NCI-H446 treated with DMSO at 0.1 percent for 48 hours (cell line): ENCODE measurements around the gene FRMD4A.
"Not testable (repeated sequence)": the region's sequence is repeated elsewhere in the genome, so short reads cannot be mapped to it uniquely, and the experiment has no call there.

Source experiments
- DNase-seq: peaks from one replicate; lab custom pipeline; 2025; lab: John Stamatoyannopoulos, UW

FRMD4A gene

DNA sequence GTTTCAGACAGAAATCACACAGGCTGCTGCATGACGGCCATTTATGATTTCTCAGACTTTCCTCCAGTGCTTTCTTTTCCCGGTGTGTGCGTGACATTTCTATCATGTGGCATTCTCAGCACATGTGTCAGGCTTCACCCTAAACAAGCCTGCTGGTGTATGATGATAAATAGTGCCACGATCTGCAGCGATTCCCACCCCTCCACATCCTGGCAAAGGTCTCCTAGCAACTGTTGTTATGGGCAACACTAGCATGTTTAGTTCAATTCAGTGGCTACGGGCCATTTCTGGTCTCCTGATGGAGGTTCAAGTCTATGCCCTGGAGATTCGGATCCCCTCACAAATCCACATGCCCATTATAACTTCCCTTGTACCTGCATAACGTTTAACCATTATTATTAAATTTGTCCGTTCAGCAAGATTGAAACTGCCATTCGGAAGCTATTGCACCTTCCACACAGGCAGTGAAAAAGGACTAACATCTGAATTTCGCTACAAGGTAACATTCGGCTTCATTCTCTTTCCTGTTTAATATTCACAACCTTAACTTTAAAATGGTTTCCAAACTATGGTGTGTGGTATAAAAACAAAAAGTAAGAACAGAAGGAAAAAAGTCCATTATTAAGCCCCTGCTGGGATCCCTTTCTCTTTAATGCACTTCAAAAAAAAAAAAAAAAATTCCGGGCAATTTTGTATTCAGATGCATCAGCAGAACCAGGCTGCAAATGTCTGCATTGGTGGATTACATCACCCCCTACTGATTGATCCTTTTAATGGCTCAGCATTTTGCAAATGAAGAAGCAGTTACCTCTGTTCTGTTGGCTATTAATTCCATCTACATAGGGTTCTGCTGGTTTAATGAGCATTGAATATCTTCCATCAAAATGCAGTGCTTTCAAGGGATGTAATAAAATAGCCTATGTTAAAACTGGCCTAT is 90.2 kb downstream of the FRMD4A start:
- DNase-seq, result no peak

DNA sequence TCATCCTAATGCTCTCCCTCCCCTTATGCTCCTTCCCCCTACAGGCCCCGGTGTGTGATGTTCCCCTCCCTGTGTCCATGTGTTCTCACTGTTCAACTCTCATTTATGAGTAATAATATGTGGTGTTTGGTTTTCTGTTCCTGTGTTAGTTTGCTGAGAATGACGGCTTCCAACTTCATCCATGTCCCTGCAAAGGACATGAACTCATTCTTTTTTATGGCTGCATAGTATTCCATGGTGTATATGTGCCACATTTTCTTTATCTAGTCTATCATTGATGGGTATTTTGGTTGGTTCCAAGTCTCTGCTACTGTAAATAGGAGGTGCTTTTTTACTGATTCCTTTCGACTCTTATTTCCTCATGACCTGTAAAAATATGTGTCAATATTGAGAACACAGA is 92.1 kb downstream of the FRMD4A start:
- not testable (repeated sequence) for DNase-seq

DNA sequence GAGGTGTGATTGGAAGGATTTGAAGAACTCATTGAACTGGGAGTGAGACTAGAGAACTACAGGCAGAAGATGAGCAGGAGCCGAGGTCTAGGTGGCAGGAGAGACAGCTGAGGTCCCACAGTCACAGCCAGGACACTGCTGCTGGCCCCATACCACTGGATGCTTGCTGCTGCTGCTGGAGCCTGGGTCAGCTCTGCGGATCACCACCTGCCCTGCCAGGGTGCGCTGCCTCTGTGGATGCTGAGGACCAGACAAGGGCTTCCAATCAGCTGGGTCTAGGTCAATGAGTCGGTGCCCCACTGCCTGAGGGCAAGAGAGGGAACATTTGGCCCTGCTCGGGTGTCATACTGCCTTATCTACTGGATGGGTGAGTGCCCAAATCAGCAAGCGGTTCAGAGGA is 94.4 kb downstream of the FRMD4A start:
- DNase-seq, result no peak

DNA sequence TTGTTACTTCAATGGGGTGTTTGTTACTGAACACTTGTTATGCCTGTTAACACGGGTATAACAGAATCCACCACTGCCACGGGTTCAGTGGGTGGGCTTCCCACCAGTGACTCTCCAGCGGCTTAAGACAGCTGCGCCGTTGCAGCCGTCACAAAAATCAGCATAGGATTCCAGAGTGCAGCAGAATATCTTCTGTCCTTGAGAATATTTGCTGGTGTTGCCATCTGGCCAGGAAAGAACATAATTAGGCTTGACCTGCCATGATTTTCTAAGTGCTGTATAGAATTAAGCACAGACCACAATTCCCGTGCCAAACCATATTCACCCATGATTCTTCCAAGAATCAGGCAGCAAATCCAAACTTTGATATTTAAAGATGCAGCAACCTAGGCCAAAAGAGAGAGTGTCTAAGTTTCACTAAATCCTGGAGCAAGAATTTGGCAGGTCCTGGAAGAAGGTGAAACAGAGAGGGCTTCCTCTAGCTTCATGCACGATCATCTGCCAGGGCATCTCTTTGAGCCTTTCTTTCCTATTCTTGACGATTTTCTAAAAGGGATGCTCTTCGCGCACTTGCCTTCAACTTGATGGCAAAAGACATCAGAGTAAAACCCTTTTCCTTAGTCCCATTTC is 95.0 kb downstream of the FRMD4A start:
- no peak for DNase-seq

GRCh38 chr10:14233566-14233965 is 97.2 kb downstream of the FRMD4A start:
- no peak for DNase-seq

- DNase-seq, result not testable (repeated sequence)
These were observed 101.9 kb downstream of the FRMD4A start for GRCh38 chr10:14228798-14229197.

- no peak for DNase-seq
These were observed 105.3 kb downstream of the FRMD4A start for GRCh38 chr10:14225379-14225778.

- no peak for DNase-seq
These were observed 110.7 kb downstream of the FRMD4A start for GRCh38 chr10:14220026-14220425.

GRCh38 chr10:14219411-14219810 is 111.3 kb downstream of the FRMD4A start:
- no peak for DNase-seq

GRCh38 chr10:14215641-14216040 is 115.1 kb downstream of the FRMD4A start:
- DNase-seq, result no peak

- not testable (repeated sequence) for DNase-seq
These were observed 117.0 kb downstream of the FRMD4A start for GRCh38 chr10:14213703-14214102.

DNA sequence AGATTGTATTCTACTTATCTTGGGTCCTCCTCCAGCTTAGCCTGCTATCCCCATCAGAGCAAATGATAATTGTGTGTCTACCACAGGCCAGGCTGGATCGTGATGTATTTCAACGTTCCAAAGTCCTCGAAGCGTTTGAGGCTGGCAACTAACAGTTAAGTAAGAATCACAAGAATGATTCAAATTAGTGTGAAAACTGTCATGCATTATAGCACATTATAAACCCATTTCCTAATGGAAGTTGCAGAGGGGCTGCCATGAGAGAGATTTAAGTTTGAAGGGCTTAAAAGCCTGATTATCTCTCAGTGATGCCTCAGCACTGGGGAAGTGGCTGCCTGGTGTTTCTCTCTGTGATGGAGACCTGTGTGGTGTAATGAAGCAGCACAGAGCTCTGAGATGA is 119.1 kb downstream of the FRMD4A start:
- DNase-seq, result no peak

GRCh38 chr10:14208231-14208630 is 122.5 kb downstream of the FRMD4A start:
- DNase-seq, result no peak

GRCh38 chr10:14205233-14205632 is 125.5 kb downstream of the FRMD4A start:
- no peak for DNase-seq

- no peak for DNase-seq
These were observed 129.8 kb downstream of the FRMD4A start for GRCh38 chr10:14200698-14201544.

DNA sequence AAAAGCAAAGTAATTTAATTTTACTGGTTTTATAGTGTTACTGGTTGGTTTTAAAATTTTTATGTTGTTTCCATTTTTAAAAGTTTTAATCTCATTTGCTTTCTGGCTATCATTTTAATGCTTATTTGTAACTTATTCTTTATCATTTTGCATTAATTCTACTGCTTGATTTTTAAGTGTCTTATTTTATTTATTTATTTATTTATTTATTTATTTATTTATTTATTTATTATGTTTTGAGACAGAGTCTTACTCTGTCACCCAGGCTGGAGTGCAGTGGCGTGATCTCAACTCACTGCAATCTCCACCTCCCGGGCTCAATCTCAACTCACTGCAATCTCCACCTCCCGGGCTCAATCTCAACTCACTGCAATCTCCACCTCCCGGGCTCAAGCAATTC is 131.6 kb downstream of the FRMD4A start:
- not testable (repeated sequence) for DNase-seq

DNA sequence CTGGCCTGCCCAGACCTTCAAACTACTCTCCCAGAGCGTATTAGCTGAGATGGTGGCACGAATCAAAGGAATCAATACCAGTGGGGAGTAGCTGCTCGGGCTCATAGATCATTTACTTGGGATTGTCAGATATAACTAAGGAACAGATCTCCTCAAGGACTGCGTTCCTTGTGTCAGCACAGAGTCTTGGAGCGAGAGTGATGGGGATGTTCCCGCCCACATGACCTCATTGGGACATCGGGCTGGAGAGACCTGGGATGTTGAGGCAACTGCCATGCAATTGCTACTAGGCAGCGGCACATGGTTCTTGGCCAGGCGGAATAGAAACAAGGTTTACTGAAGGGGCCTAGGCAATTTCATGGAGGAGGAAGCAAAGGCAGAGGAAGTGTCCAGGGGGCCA is 132.6 kb downstream of the FRMD4A start:
- no peak for DNase-seq

DNA sequence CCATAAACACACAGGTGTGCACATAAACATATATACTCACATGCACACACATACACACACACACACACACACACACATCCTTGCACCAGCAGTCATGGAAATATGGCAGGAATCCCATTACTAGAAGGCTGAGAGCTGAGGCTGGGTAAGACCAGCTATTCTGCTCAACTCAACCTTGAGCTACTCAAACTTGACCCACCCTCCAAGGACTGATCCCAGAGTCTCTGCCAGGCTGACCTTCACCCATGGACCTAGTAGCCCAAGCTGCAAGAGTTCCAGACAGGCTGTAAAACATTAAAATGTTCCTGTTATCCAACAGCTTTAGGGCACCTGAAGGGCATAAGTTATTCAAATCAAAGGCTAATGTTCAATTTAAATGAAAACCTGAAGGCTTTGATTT is 134.6 kb downstream of the FRMD4A start:
- DNase-seq, result no peak

DNA sequence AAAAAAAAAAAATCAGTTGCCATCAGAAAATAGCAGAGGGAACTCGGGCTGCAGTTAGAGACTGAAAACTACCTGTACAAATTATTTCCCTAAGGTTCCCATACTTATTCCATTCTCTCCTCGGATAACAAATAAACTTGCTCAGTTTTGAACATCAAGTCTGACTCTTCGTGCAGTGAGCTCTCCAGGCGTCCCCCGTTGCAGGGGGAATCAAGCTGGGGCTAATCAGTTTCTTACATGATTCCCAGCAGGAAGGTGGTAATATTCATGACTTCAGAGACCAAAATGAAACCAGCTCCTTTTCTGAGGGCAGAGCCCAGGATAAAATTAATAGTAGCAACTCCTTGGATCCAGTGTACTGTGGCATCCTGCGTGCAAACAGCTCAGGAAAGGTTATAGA is 135.3 kb downstream of the FRMD4A start:
- DNase-seq, result no peak

DNA sequence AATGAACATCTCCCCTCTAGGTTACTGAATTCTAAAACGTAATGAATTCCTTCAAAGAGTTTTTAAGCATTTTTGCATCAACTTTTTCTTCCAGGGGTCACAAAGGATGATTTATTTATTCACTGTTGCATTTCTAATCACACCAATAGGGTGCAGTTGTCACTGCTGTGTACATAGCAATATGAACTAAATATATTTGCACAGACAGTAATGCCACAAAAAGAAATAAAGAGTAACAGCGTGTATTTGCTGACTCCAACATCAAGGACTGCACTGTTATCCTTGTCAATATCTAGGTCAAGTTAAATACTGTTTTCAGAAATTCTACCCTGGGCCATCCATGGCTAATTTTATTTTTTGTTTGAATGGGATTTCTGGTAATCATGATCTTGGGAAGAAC is 138.0 kb downstream of the FRMD4A start:
- DNase-seq, result no peak

DNA sequence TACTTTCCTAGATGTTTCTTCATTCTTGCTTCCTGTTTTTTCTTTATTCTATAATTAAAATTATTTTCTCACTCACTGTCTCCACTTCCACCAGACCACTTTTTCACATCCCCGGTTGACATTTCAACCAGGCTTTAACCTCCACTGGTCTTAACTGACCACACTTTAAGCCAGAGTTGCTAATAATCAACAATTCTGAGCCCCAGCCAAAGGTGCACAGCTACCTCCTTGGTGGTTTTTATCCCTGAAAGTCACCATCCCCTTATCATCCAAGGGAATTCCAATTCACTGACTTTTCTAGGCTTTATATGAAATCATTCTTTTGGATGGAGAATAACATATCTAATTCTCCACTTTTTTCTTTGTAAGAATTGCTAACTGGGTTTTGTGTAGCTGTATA is 138.9 kb downstream of the FRMD4A start:
- DNase-seq, result no peak

DNA sequence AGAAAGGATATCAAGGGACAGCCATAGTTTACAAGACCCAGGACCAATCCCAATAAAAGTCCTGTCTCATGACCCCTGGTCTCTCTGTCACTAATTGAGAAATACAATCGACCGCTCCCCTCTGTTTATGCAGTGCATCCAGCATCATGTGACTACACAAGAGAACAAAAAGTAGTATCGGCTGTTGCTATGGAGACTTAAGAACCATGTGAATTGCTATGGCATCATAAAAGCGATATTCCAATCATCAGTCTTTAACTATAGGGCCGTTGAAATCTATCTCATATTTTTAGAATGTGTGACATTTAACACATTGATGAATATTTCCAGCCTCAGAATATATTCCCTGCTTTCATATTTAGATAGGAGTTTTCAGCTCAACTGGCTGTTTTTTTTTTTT is 139.3 kb downstream of the FRMD4A start:
- DNase-seq, result no peak

- no peak for DNase-seq
These were observed 140.0 kb downstream of the FRMD4A start for GRCh38 chr10:14190702-14191101.
